ENCODE data around the gene CHD2. TPM values are rescaled to one million over a fixed set of nuclear protein-coding genes. Genes with fewer than 3 reads are reported as not detected.
"Not testable (repeated sequence)": the region's sequence is repeated elsewhere in the genome, so short reads cannot be mapped to it uniquely, and the experiment has no call there.

CHD2 gene
- polyA plus RNA-seq (2013, experiment 1 of 4), result 50.0 TPM
- polyA plus RNA-seq (2013, experiment 2 of 4), result 52.6 TPM
- polyA plus RNA-seq (2013, experiment 3 of 4), result 38.1 TPM
- polyA plus RNA-seq (2013, experiment 4 of 4), result 44.1 TPM

- Histone ChIP-seq H3K4me3 (ENCODE audit: insufficient read depth, low read depth, low read length) (peak within 1 kb of the TSS; percentile 72), H3K4me1 (ENCODE audit: control insufficient read depth, insufficient read depth, low read length) (no peaks in the 10 kb centered on the region), H3K27ac (ENCODE audit: insufficient read depth, low read depth, low read length, poor library complexity, severe bottlenecking) (peak within 1 kb of the TSS; percentile 100), H3K36me3 (ENCODE audit: control insufficient read depth, insufficient read depth, low read length) (peaks cover 2% of the 10 kb centered on the region), H3K9me3 (ENCODE audit: control insufficient read depth, low read length) (no peaks in the 10 kb centered on the region), H3K27me3 (ENCODE audit: control insufficient read depth, insufficient read depth, low read length, poor library complexity, severe bottlenecking) (no peaks in the 10 kb centered on the region)
- 0 to 1% methylated on average over 14 of the region's 15 CpGs for WGBS, 2 experiments
Observed at GRCh38 chr15:92899948-92900730, at the start of gene CHD2. TSS of gene CHD2 (plus strand) at chr15:92900324. CDS start at chr15:92901238, 914 bp downstream.

- Histone ChIP-seq H3K9me3 (ENCODE audit: control insufficient read depth, low read length) (no peaks in the 10 kb centered on the region), H3K27ac (ENCODE audit: insufficient read depth, low read depth, low read length, poor library complexity, severe bottlenecking) (no peak overlapping the region), H3K36me3 (ENCODE audit: control insufficient read depth, insufficient read depth, low read length) (no peaks in the 10 kb centered on the region), H3K27me3 (ENCODE audit: control insufficient read depth, insufficient read depth, low read length, poor library complexity, severe bottlenecking) (no peaks in the 10 kb centered on the region), H3K4me1 (ENCODE audit: control insufficient read depth, insufficient read depth, low read length) (no peaks in the 10 kb centered on the region), H3K4me3 (ENCODE audit: insufficient read depth, low read depth, low read length) (no peak overlapping the region)
- 48 to 57% methylated on average over 8 to 9 of the region's 9 CpGs for WGBS, 2 experiments
Observed at GRCh38 chr15:92853222-92853621, 46.9 kb upstream of the CHD2 start.

- no peaks in the 10 kb centered on the region for H3K27me3 ChIP-seq (ENCODE audit: control insufficient read depth, insufficient read depth, low read length, poor library complexity, severe bottlenecking)
- H3K4me3 ChIP-seq (ENCODE audit: insufficient read depth, low read depth, low read length), result no peak overlapping the region
- no peak overlapping the region for H3K27ac ChIP-seq (ENCODE audit: insufficient read depth, low read depth, low read length, poor library complexity, severe bottlenecking)
- H3K4me1 ChIP-seq (ENCODE audit: control insufficient read depth, insufficient read depth, low read length), result no peaks in the 10 kb centered on the region
- no peaks in the 10 kb centered on the region for H3K36me3 ChIP-seq (ENCODE audit: control insufficient read depth, insufficient read depth, low read length)
- WGBS, 2 experiments, result 83% methylated on average over 1 of the region's 1 CpG; no CpG with 5 or more reads in 1 of the 2 experiments
- H3K9me3 ChIP-seq (ENCODE audit: control insufficient read depth, low read length), result no peaks in the 10 kb centered on the region
Observed at GRCh38 chr15:92861742-92862141, 38.4 kb upstream of the CHD2 start.

GRCh38 chr15:92864127-92864814 is 35.9 kb upstream of the CHD2 start:
- no peaks in the 10 kb centered on the region for H3K36me3 ChIP-seq (ENCODE audit: control insufficient read depth, insufficient read depth, low read length)
- no peaks in the 10 kb centered on the region for H3K9me3 ChIP-seq (ENCODE audit: control insufficient read depth, low read length)
- WGBS, 2 experiments, result 24 to 34% methylated on average over 1 of the region's 1 CpG
- H3K27me3 ChIP-seq (ENCODE audit: control insufficient read depth, insufficient read depth, low read length, poor library complexity, severe bottlenecking), result no peaks in the 10 kb centered on the region
- no peak overlapping the region for H3K27ac ChIP-seq (ENCODE audit: insufficient read depth, low read depth, low read length, poor library complexity, severe bottlenecking)
- no peak overlapping the region for H3K4me3 ChIP-seq (ENCODE audit: insufficient read depth, low read depth, low read length)
- no peaks in the 10 kb centered on the region for H3K4me1 ChIP-seq (ENCODE audit: control insufficient read depth, insufficient read depth, low read length)

GRCh38 chr15:92869263-92869940 is 30.7 kb upstream of the CHD2 start:
- Histone ChIP-seq H3K9me3 (ENCODE audit: control insufficient read depth, low read length) (no peaks in the 10 kb centered on the region), H3K4me3 (ENCODE audit: insufficient read depth, low read depth, low read length) (no peak overlapping the region), H3K27me3 (ENCODE audit: control insufficient read depth, insufficient read depth, low read length, poor library complexity, severe bottlenecking) (no peaks in the 10 kb centered on the region), H3K4me1 (ENCODE audit: control insufficient read depth, insufficient read depth, low read length) (no peaks in the 10 kb centered on the region), H3K36me3 (ENCODE audit: control insufficient read depth, insufficient read depth, low read length) (no peaks in the 10 kb centered on the region), H3K27ac (ENCODE audit: insufficient read depth, low read depth, low read length, poor library complexity, severe bottlenecking) (no peak overlapping the region)
- WGBS, 2 experiments, result 85 to 93% methylated on average over 4 of the region's 4 CpGs

GRCh38 chr15:92870010-92870591 is 30.0 kb upstream of the CHD2 start:
- Histone ChIP-seq H3K36me3 (ENCODE audit: control insufficient read depth, insufficient read depth, low read length) (no peaks in the 10 kb centered on the region), H3K4me1 (ENCODE audit: control insufficient read depth, insufficient read depth, low read length) (no peaks in the 10 kb centered on the region), H3K4me3 (ENCODE audit: insufficient read depth, low read depth, low read length) (no peak overlapping the region), H3K27me3 (ENCODE audit: control insufficient read depth, insufficient read depth, low read length, poor library complexity, severe bottlenecking) (no peaks in the 10 kb centered on the region), H3K27ac (ENCODE audit: insufficient read depth, low read depth, low read length, poor library complexity, severe bottlenecking) (no peak overlapping the region), H3K9me3 (ENCODE audit: control insufficient read depth, low read length) (no peaks in the 10 kb centered on the region)
- 85 to 88% methylated on average over 9 of the region's 9 CpGs for WGBS, 2 experiments

GRCh38 chr15:92872967-92873366 is 27.2 kb upstream of the CHD2 start:
- not testable (repeated sequence) for H3K9me3 ChIP-seq (ENCODE audit: control insufficient read depth, low read length); H3K4me3 ChIP-seq (ENCODE audit: insufficient read depth, low read depth, low read length); H3K27me3 ChIP-seq (ENCODE audit: control insufficient read depth, insufficient read depth, low read length, poor library complexity, severe bottlenecking); H3K36me3 ChIP-seq (ENCODE audit: control insufficient read depth, insufficient read depth, low read length); H3K27ac ChIP-seq (ENCODE audit: insufficient read depth, low read depth, low read length, poor library complexity, severe bottlenecking); H3K4me1 ChIP-seq (ENCODE audit: control insufficient read depth, insufficient read depth, low read length)
- WGBS, 2 experiments, result 95 to 98% methylated on average over 6 of the region's 6 CpGs

- Histone ChIP-seq H3K27me3 (ENCODE audit: control insufficient read depth, insufficient read depth, low read length, poor library complexity, severe bottlenecking) (no peaks in the 10 kb centered on the region), H3K4me1 (ENCODE audit: control insufficient read depth, insufficient read depth, low read length) (peaks cover 28% of the 10 kb centered on the region), H3K36me3 (ENCODE audit: control insufficient read depth, insufficient read depth, low read length) (no peaks in the 10 kb centered on the region), H3K9me3 (ENCODE audit: control insufficient read depth, low read length) (no peaks in the 10 kb centered on the region), H3K27ac (ENCODE audit: insufficient read depth, low read depth, low read length, poor library complexity, severe bottlenecking) (no peak overlapping the region), H3K4me3 (ENCODE audit: insufficient read depth, low read depth, low read length) (no peak overlapping the region)
- 92% methylated on average over 5 of the region's 5 CpGs for WGBS, 2 experiments
Observed at GRCh38 chr15:92877000-92877399, 23.1 kb upstream of the CHD2 start.

- Histone ChIP-seq H3K9me3 (ENCODE audit: control insufficient read depth, low read length) (no peaks in the 10 kb centered on the region), H3K36me3 (ENCODE audit: control insufficient read depth, insufficient read depth, low read length) (no peaks in the 10 kb centered on the region), H3K27me3 (ENCODE audit: control insufficient read depth, insufficient read depth, low read length, poor library complexity, severe bottlenecking) (no peaks in the 10 kb centered on the region), H3K4me3 (ENCODE audit: insufficient read depth, low read depth, low read length) (no peak overlapping the region), H3K27ac (ENCODE audit: insufficient read depth, low read depth, low read length, poor library complexity, severe bottlenecking) (no peak overlapping the region), H3K4me1 (ENCODE audit: control insufficient read depth, insufficient read depth, low read length) (peaks cover 28% of the 10 kb centered on the region)
- WGBS, 2 experiments, result 93 to 94% methylated on average over 2 of the region's 2 CpGs
Observed at GRCh38 chr15:92877416-92877815, 22.7 kb upstream of the CHD2 start.

Data from ectodermal cell (in vitro differentiated cells).